DOHH2 (cell line): ENCODE measurements around the gene LIPM.

Experiments
- CTCF ChIP-seq: fragments of 200-600 bp; sonication (generic); IDR thresholded peaks from one replicate; pipeline ENCODE4 v1.5.1; 2014; ENCODE audit warnings: antibody characterized with exemption, mild to moderate bottlenecking, low read depth, low read length; ENCODE audit not compliant: poor library complexity, severe bottlenecking
- EZH2phosphoT487 ChIP-seq: fragments of 200-600 bp; sonication (generic); IDR thresholded peaks from 2 replicates; pipeline ENCODE4 v1.6.1; 2017; ENCODE audit warnings: borderline replicate concordance, mild to moderate bottlenecking, antibody characterized with exemption, low read length, moderate library complexity, mixed read lengths

GRCh38 chr10:88765816-88766215, 36.7 kb upstream of the LIPM start:
- TF ChIP-seq CTCF (no peak), EZH2phosphoT487 (no peak)
